Measurements from ENCODE around the gene HMGCS1.

Gene HMGCS1

DNA sequence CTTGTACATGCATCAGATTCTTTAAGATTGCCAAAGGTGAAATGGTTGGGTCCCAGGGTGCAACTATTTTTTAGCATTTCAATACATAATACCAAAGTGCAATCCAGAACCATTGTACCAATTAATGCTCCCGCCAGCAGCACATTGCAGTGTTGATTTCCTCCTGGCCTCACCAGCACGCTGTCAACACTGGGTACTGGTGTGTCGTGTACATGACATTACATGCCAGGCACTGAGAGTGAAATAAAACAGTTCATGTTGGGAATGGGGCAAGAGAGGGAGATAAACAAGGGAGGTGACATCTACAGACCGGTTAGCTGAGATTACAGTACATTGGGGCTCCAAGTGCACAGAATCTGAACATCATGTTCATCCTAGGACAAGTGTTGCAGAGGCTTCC lies 37.8 kb downstream of the HMGCS1 start:
- H3K27me3 ChIP-seq (ENCODE audit: insufficient read depth, poor library complexity, severe bottlenecking), result peaks cover 2% of the 10 kb centered on the region
- DNase-seq (ENCODE audit: low read depth in 1 of 2, low spot score in 1 of 2), result no peak
- H3K27ac ChIP-seq (replicated peaks), result no peak overlapping the region
- H3K4me3 ChIP-seq (replicated peaks; ENCODE audit: insufficient read depth, low read length), result no peak overlapping the region
- no peak for TF ChIP-seq GABPA (IDR thresholded peaks at IDR 0.05; ENCODE audit: low read depth)
- no peak for TF ChIP-seq CTCF (IDR thresholded peaks at IDR 0.05; ENCODE audit: insufficient read depth, low read length)
- TF ChIP-seq REST (IDR thresholded peaks at IDR 0.05; ENCODE audit: insufficient replicate concordance, low read depth), result no peak
- TF ChIP-seq POLR2AphosphoS5 (IDR thresholded peaks at IDR 0.05; ENCODE audit: low read depth), result no peak
- no peak for TF ChIP-seq SPI1 (IDR thresholded peaks at IDR 0.05; ENCODE audit: borderline replicate concordance, low read depth)

GRCh38 chr5:43274435-43275114 lies 38.6 kb downstream of the HMGCS1 start:
- TF ChIP-seq SPI1 (IDR thresholded peaks at IDR 0.05; ENCODE audit: borderline replicate concordance, low read depth) (no peak), POLR2AphosphoS5 (IDR thresholded peaks at IDR 0.05; ENCODE audit: low read depth) (no peak), GABPA (IDR thresholded peaks at IDR 0.05; ENCODE audit: low read depth) (no peak), CTCF (IDR thresholded peaks at IDR 0.05; ENCODE audit: insufficient read depth, low read length) (no peak), REST (IDR thresholded peaks at IDR 0.05; ENCODE audit: insufficient replicate concordance, low read depth) (no peak)
- no peak for DNase-seq (ENCODE audit: low read depth in 1 of 2, low spot score in 1 of 2)
- Histone ChIP-seq H3K27ac (replicated peaks) (no peak overlapping the region), H3K4me3 (replicated peaks; ENCODE audit: insufficient read depth, low read length) (no peak overlapping the region), H3K27me3 (ENCODE audit: insufficient read depth, poor library complexity, severe bottlenecking) (peaks cover 2% of the 10 kb centered on the region)

GRCh38 chr5:43273552-43273951 lies 39.7 kb downstream of the HMGCS1 start:
- Histone ChIP-seq H3K27me3 (ENCODE audit: insufficient read depth, poor library complexity, severe bottlenecking) (peaks cover 2% of the 10 kb centered on the region), H3K4me3 (replicated peaks; ENCODE audit: insufficient read depth, low read length) (no peak overlapping the region), H3K27ac (replicated peaks) (no peak overlapping the region)
- TF ChIP-seq POLR2AphosphoS5 (IDR thresholded peaks at IDR 0.05; ENCODE audit: low read depth) (no peak), SPI1 (IDR thresholded peaks at IDR 0.05; ENCODE audit: borderline replicate concordance, low read depth) (no peak)
- no peak for DNase-seq (ENCODE audit: low read depth in 1 of 2, low spot score in 1 of 2)

GRCh38 chr5:43270645-43271044 lies 42.6 kb downstream of the HMGCS1 start:
- Histone ChIP-seq H3K27ac (replicated peaks) (no peak overlapping the region), H3K4me3 (replicated peaks; ENCODE audit: insufficient read depth, low read length) (no peak overlapping the region), H3K27me3 (ENCODE audit: insufficient read depth, poor library complexity, severe bottlenecking) (peaks cover 2% of the 10 kb centered on the region)
- TF ChIP-seq REST (IDR thresholded peaks at IDR 0.05; ENCODE audit: insufficient replicate concordance, low read depth) (no peak), POLR2AphosphoS5 (IDR thresholded peaks at IDR 0.05; ENCODE audit: low read depth) (no peak), CTCF (IDR thresholded peaks at IDR 0.05; ENCODE audit: insufficient read depth, low read length) (no peak), SPI1 (IDR thresholded peaks at IDR 0.05; ENCODE audit: borderline replicate concordance, low read depth) (no peak), GABPA (IDR thresholded peaks at IDR 0.05; ENCODE audit: low read depth) (no peak)
- DNase-seq (ENCODE audit: low read depth in 1 of 2, low spot score in 1 of 2), result no peak
